Left ventricle myocardium inferior (tissue), 1 donor: ENCODE measurements around the gene BCL3. TPM values are rescaled to one million over a fixed set of nuclear protein-coding genes. Genes with fewer than 3 reads are reported as not detected.

Experiments
- DNase-seq: peaks from one replicate; pipeline ENCODE4 v3.0.0-alpha.2; 2020
- H3K27ac ChIP-seq: fragments of 200-600 bp; replicated peaks from 2 replicates; pipeline ENCODE4 v1.8.0; 2021
- H3K27me3 ChIP-seq: fragments of 200-600 bp; 2 replicates; pipeline ENCODE4 v1.8.0; 2021; ENCODE audit warnings: low read depth
- H3K36me3 ChIP-seq: fragments of 200-600 bp; 2 replicates; pipeline ENCODE4 v1.8.0; 2021
- H3K4me1 ChIP-seq: fragments of 200-600 bp; 2 replicates; pipeline ENCODE4 v1.8.0; 2021
- H3K4me3 ChIP-seq: fragments of 200-600 bp; 2 replicates; pipeline ENCODE4 v1.8.0; 2021; ENCODE audit warnings: mild to moderate bottlenecking, moderate library complexity
- H3K9me3 ChIP-seq: fragments of 200-600 bp; replicated peaks from 2 replicates; pipeline ENCODE4 v1.8.0; 2021
- CTCF ChIP-seq: fragments of 200-600 bp; IDR thresholded peaks from 2 replicates; pipeline ENCODE4 v1.8.0; 2021; ENCODE audit warnings: antibody characterized with exemption, mild to moderate bottlenecking, borderline replicate concordance
- intact Hi-C: fragments of 100-400 bp; cut with micrococcal nuclease; formaldehyde crosslinking; loops from one replicate; pipeline ENCODE4 v1.11.0; 2022
- total RNA-seq: library from RNA; stranded (reverse); fragmentation: NEBNext Ultra II Directional; extraction: Animal tissue kit (Norgen Biotek cat#: 25700); gene quantifications from one replicate; pipeline ENCODE4 v1.2.1, GENCODE V29; 2021
- donor health status: DM: no; HTN: yes; CAD: no; lungs with severe emphysema.

BCL3 gene
- total RNA-seq, 1 donor from 2014 or later = 15.0 TPM

- Histone ChIP-seq H3K9me3 (no peaks in the 10 kb centered on the region), H3K27ac (no peak overlapping the region), H3K27me3 (peaks cover 5% of the 10 kb centered on the region), H3K4me3 (no peak overlapping the region), H3K4me1 (peaks cover 6% of the 10 kb centered on the region), H3K36me3 (no peaks in the 10 kb centered on the region)
- TF ChIP-seq CTCF = no peak
- DNase-seq = no peak
- intact Hi-C loops = no loop called here
Observed at GRCh38 chr19:44782729-44783128, 34.2 kb downstream of the BCL3 start.

GRCh38 chr19:44783545-44783944, 35.0 kb downstream of the BCL3 start:
- Histone ChIP-seq H3K27me3 (no peaks in the 10 kb centered on the region), H3K36me3 (no peaks in the 10 kb centered on the region), H3K4me3 (no peak overlapping the region), H3K9me3 (no peaks in the 10 kb centered on the region), H3K27ac (no peak overlapping the region), H3K4me1 (peaks cover 6% of the 10 kb centered on the region)
- TF ChIP-seq CTCF = no peak
- no peak for DNase-seq
- intact Hi-C loops = no loop called here

GRCh38 chr19:44785271-44785670, 36.8 kb downstream of the BCL3 start:
- Histone ChIP-seq H3K4me3 (no peak overlapping the region), H3K27me3 (no peaks in the 10 kb centered on the region), H3K36me3 (no peaks in the 10 kb centered on the region), H3K27ac (no peak overlapping the region), H3K4me1 (peaks cover 6% of the 10 kb centered on the region), H3K9me3 (no peaks in the 10 kb centered on the region)
- DNase-seq = no peak
- intact Hi-C loops = no loop called here
- no peak for TF ChIP-seq CTCF

- H3K36me3 ChIP-seq = no peaks in the 10 kb centered on the region
- no peak overlapping the region for H3K4me3 ChIP-seq
- peaks cover 6% of the 10 kb centered on the region for H3K4me1 ChIP-seq
- TF ChIP-seq CTCF = no peak
- H3K27ac ChIP-seq = no peak overlapping the region
- intact Hi-C loops = no loop called here
- no peaks in the 10 kb centered on the region for H3K9me3 ChIP-seq
- no peaks in the 10 kb centered on the region for H3K27me3 ChIP-seq
- DNase-seq = no peak
Observed at GRCh38 chr19:44785993-44786392, 37.5 kb downstream of the BCL3 start.

GRCh38 chr19:44788971-44789370, 40.5 kb downstream of the BCL3 start:
- TF ChIP-seq CTCF = no peak
- no peaks in the 10 kb centered on the region for H3K27me3 ChIP-seq

More at GRCh38 chr19:44788971-44789370, 40.5 kb downstream of the BCL3 start:
- no peak overlapping the region for H3K4me3 ChIP-seq
- no peak overlapping the region for H3K27ac ChIP-seq
- no peak for DNase-seq
- H3K4me1 ChIP-seq = peaks cover 6% of the 10 kb centered on the region
- H3K36me3 ChIP-seq = no peaks in the 10 kb centered on the region
- intact Hi-C loops = no loop called here
- H3K9me3 ChIP-seq = no peaks in the 10 kb centered on the region
